ENCODE measurements around the gene ZNF571. TPM values are rescaled to one million over a fixed set of nuclear protein-coding genes. Genes with fewer than 3 reads are reported as not detected.

Gene ZNF571
- total RNA-seq, 3 donors from 2014 or later, result 5.3 to 12.6 (median 9.2) TPM

- no peaks in the 10 kb centered on the region for H3K36me3 ChIP-seq
- no peaks in the 10 kb centered on the region for H3K4me1 ChIP-seq
- DNase-seq (ENCODE audit: low spot score in 2 of 2), result no peak
- H3K27me3 ChIP-seq, result no peaks in the 10 kb centered on the region
- H3K4me3 ChIP-seq, result peak overlapping the region in 2 of 3 donors; percentile 42 to 52
- intact Hi-C loops (cut with DNase I; ENCODE audit: low total_unique reads), result no loop called here
- peak overlapping the region; percentile 19 to 55 for H3K27ac ChIP-seq
- peaks cover 0 to 87% of the 10 kb centered on the region in 2 donors for H3K9me3 ChIP-seq
- no peak for TF ChIP-seq POLR2A (IDR thresholded peaks at IDR 0.05)
- no peak for TF ChIP-seq CTCF (IDR thresholded peaks at IDR 0.05)
- no peak for TF ChIP-seq POLR2AphosphoS5 (IDR thresholded peaks at IDR 0.05)
Observed at GRCh38 chr19:37551129-37551993, 43.2 kb downstream of the ZNF571 start.

GRCh38 chr19:37537391-37537947 lies 57.1 kb downstream of the ZNF571 start:
- H3K9me3 ChIP-seq, result peaks cover 0 to 80% of the 10 kb centered on the region in 2 donors

GRCh38 chr19:37519890-37520289 lies 74.7 kb downstream of the ZNF571 start:
- no peak overlapping the region for H3K4me3 ChIP-seq
- H3K27ac ChIP-seq, result no peak overlapping the region
- no peaks in the 10 kb centered on the region for H3K36me3 ChIP-seq
- peaks cover 58 to 79% of the 10 kb centered on the region in 2 donors for H3K9me3 ChIP-seq
- intact Hi-C loops (cut with DNase I; ENCODE audit: low total_unique reads), result loop anchor here (10.0 kb wide), 1 partner anchor 1645 kb away; no protein-coding TSS in a partner anchor
- H3K27me3 ChIP-seq, result no peaks in the 10 kb centered on the region
- TF ChIP-seq CTCF (IDR thresholded peaks at IDR 0.05) (no peak), POLR2AphosphoS5 (IDR thresholded peaks at IDR 0.05) (no peak), POLR2A (IDR thresholded peaks at IDR 0.05) (no peak)
- no peak for DNase-seq (ENCODE audit: low spot score in 2 of 2)
- H3K4me1 ChIP-seq, result no peaks in the 10 kb centered on the region

More at GRCh38 chr19:37537391-37537947, 57.1 kb downstream of the ZNF571 start:
- H3K4me3 ChIP-seq, result no peak overlapping the region
- no peak for DNase-seq (ENCODE audit: low spot score in 2 of 2)
- intact Hi-C loops (cut with DNase I; ENCODE audit: low total_unique reads), result no loop called here
- peaks cover 40% of the 10 kb centered on the region for H3K36me3 ChIP-seq
- H3K4me1 ChIP-seq, result no peaks in the 10 kb centered on the region
- no peak overlapping the region for H3K27ac ChIP-seq
- H3K27me3 ChIP-seq, result no peaks in the 10 kb centered on the region
- no peak for TF ChIP-seq POLR2AphosphoS5 (IDR thresholded peaks at IDR 0.05)
- no peak for TF ChIP-seq POLR2A (IDR thresholded peaks at IDR 0.05)
- no peak for TF ChIP-seq CTCF (IDR thresholded peaks at IDR 0.05)

Other genes starting within 250 kb of the ZNF571 start
- gene ZNF527, start 223.7 kb downstream of the ZNF571 start, total RNA-seq, result 10 to 100 TPM in 1 of 3 donors, 1 to 10 TPM in 2; 6.7 to 14.2 (median 9.5) TPM
- 1 to 10 TPM; 6.9 to 9.1 (median 8.2) TPM for gene ZNF569, start 127.3 kb downstream of the ZNF571 start, total RNA-seq
- 10 to 100 TPM in 2 of 3 donors, 1 to 10 TPM in 1; 4.5 to 10.8 (median 10.2) TPM for gene ZNF570, start 125.4 kb downstream of the ZNF571 start, total RNA-seq
- 10 to 100 TPM in 1 of 3 donors, 1 to 10 TPM in 2; 1.3 to 10.2 (median 7.2) TPM for gene ZNF793, start 87.9 kb downstream of the ZNF571 start, total RNA-seq
- gene ZNF540, start 84 bp upstream of the ZNF571 start, total RNA-seq, result 1 to 10 TPM; 1.8 to 9.7 (median 6.6) TPM
- 10 to 100 TPM in 2 of 3 donors, 1 to 10 TPM in 1; 4.8 to 18.1 (median 11.1) TPM for gene ZFP30, start 60.7 kb upstream of the ZNF571 start, total RNA-seq
- 1 to 10 TPM; 1.4 to 8.5 (median 5.6) TPM for gene ZNF607, start 125.0 kb upstream of the ZNF571 start, total RNA-seq
- 10 to 100 TPM in 2 of 3 donors, 1 to 10 TPM in 1; 6.2 to 16.7 (median 11.6) TPM for gene ZNF573, start 184.8 kb upstream of the ZNF571 start, total RNA-seq